Cardiac septum (tissue), 1 donor: ENCODE data around the gene FEV. TPM values are rescaled to one million over a fixed set of nuclear protein-coding genes. Genes with fewer than 3 reads are reported as not detected.

ENCODE experiments used
- DNase-seq: peaks from one replicate; pipeline ENCODE4 v3.0.0-alpha.2; 2020; ENCODE audit warnings: low spot score
- intact Hi-C: fragments of 100-400 bp; cut with DNase I; formaldehyde crosslinking; loops from one replicate; pipeline ENCODE4 v1.14.0; 2022
- total RNA-seq: library from RNA; stranded (reverse); fragmentation: NEBNext Ultra II Directional; extraction: Animal tissue kit (Norgen Biotek cat#: 25700); gene quantifications from one replicate; pipeline ENCODE4 v1.2.1, GENCODE V29; 2021
- donor health status: DM: no; HTN: no; CAD: no.

Gene FEV
- total RNA-seq, 1 donor from 2014 or later = not detected

- no peak for DNase-seq
- intact Hi-C loops = no loop called here
Observed at GRCh38 chr2:219018726-219019125, 33.7 kb upstream of the FEV start.

GRCh38 chr2:219018286-219018685, 33.3 kb upstream of the FEV start:
- no peak for DNase-seq
- intact Hi-C loops = no loop called here

- intact Hi-C loops = no loop called here
- DNase-seq = no peak
Observed at GRCh38 chr2:219017201-219017931, 32.4 kb upstream of the FEV start.

- intact Hi-C loops = no loop called here
- no peak for DNase-seq
Observed at GRCh38 chr2:219016721-219017120, 31.7 kb upstream of the FEV start.

GRCh38 chr2:219010873-219011272, 25.9 kb upstream of the FEV start:
- intact Hi-C loops = no loop called here
- DNase-seq = no peak

- DNase-seq = no peak
Observed at GRCh38 chr2:219010162-219010756, 25.3 kb upstream of the FEV start.

GRCh38 chr2:219009294-219009693, 24.3 kb upstream of the FEV start:
- no peak for DNase-seq
- intact Hi-C loops = no loop called here

More at GRCh38 chr2:219010162-219010756, 25.3 kb upstream of the FEV start:
- intact Hi-C loops = no loop called here

- no peak for DNase-seq
- intact Hi-C loops = no loop called here
Observed at GRCh38 chr2:219003979-219004378, 19.0 kb upstream of the FEV start.

GRCh38 chr2:219003267-219003634, 18.3 kb upstream of the FEV start:
- no peak for DNase-seq
- intact Hi-C loops = no loop called here

- DNase-seq = no peak
- intact Hi-C loops = no loop called here
Observed at GRCh38 chr2:219002395-219003266, 17.6 kb upstream of the FEV start.

GRCh38 chr2:219001577-219002394, 16.8 kb upstream of the FEV start:
- DNase-seq = no peak

GRCh38 chr2:219001100-219001576, 16.2 kb upstream of the FEV start:
- intact Hi-C loops = no loop called here
- DNase-seq = no peak

More at GRCh38 chr2:219001577-219002394, 16.8 kb upstream of the FEV start:
- intact Hi-C loops = no loop called here

GRCh38 chr2:219000569-219000960, 15.6 kb upstream of the FEV start:
- no peak for DNase-seq
- intact Hi-C loops = no loop called here

GRCh38 chr2:218999881-219000568, 15.0 kb upstream of the FEV start:
- no peak for DNase-seq
- intact Hi-C loops = no loop called here

- intact Hi-C loops = no loop called here
Observed at GRCh38 chr2:218999021-218999880, 14.3 kb upstream of the FEV start.

GRCh38 chr2:218998414-218999002, 13.5 kb upstream of the FEV start:
- DNase-seq = no peak
- intact Hi-C loops = no loop called here

More at GRCh38 chr2:218999021-218999880, 14.3 kb upstream of the FEV start:
- DNase-seq = no peak

GRCh38 chr2:218997731-218998130, 12.7 kb upstream of the FEV start:
- intact Hi-C loops = no loop called here
- DNase-seq = no peak

GRCh38 chr2:218996937-218997336, 12.0 kb upstream of the FEV start:
- intact Hi-C loops = no loop called here
- no peak for DNase-seq
